GM12878 (cell line): ENCODE results near the gene ZSCAN20. TPM values are rescaled to one million over a fixed set of nuclear protein-coding genes. Genes with fewer than 3 reads are reported as not detected.

Experiments used
- ATAC-seq: fragments of 200-7000 bp; cut with Tn5 transposase; 3 replicates; pipeline ENCODE4 v1.9.1; 2020; ENCODE audit warnings: mild to moderate bottlenecking, moderate library complexity
- BruUV-seq: library from RNA; stranded (reverse); fragments of 400-500 nt; replicated peaks from 2 replicates; lab custom pipeline; 2021; lab: Mats Ljungman, UMichigan
- CTCF ChIA-PET: fragments of 300-600 bp; sonication (Branson Sonifier 250); formaldehyde crosslinking; extraction: SDS; loops from one replicate; lab custom pipeline; 2021; ENCODE audit warnings: inconsistent platforms; lab: Yijun Ruan, JAX
- POLR2A ChIA-PET: fragments of 350-600 bp; formaldehyde crosslinking; extraction: SDS; loops from one replicate; lab custom pipeline; 2021; ENCODE audit warnings: inconsistent platforms; lab: Charles Lee
- RAD21 ChIA-PET: fragments of 300-600 bp; sonication (Branson Sonifier 250); formaldehyde crosslinking; loops from one replicate; lab custom pipeline; 2023; ENCODE audit warnings: antibody characterized with exemption; ENCODE audit not compliant: unreplicated experiment; lab: Charles Lee
- SMC1A ChIA-PET: fragments of 300-600 bp; sonication (Branson Sonifier 250); formaldehyde crosslinking; loops from one replicate; lab custom pipeline; 2023; ENCODE audit not compliant: unreplicated experiment, uncharacterized antibody; lab: Charles Lee
- DNase-seq: peaks from one replicate; pipeline ENCODE4 v3.0.0-alpha.2; 2011; ENCODE audit warnings: low read depth, low spot score
- FAIRE-seq: peaks from 3 replicates; lab custom pipeline; 2011; peaks lifted over from hg19 to GRCh38; lab: Jason Lieb, UNC
- H2AFZ ChIP-seq: 2 replicates; pipeline ENCODE4 v1.6.0; 2011; ENCODE audit warnings: low read depth, low read length, control low read depth; ENCODE audit not compliant: control insufficient read depth
- H3K27ac ChIP-seq: 2 replicates; pipeline ENCODE4 v1.5.1; 2011; ENCODE audit warnings: control low read depth; ENCODE audit not compliant: control insufficient read depth, insufficient read depth
- H3K27me3 ChIP-seq, 2 experiments: replicated peaks in 1 of 2; 2 replicates each; pipeline versions ENCODE4 v1.6.0 to v1.6.1; 2011; ENCODE audit warnings: low read length in 1 of 2; ENCODE audit not compliant: control insufficient read depth in 2 of 2, insufficient read depth in 2 of 2
- H3K36me3 ChIP-seq, 2 experiments: 2 replicates each; pipeline ENCODE4 v1.5.1; 2011; ENCODE audit warnings: low read length in 1 of 2; ENCODE audit not compliant: control insufficient read depth in 2 of 2, insufficient read depth in 2 of 2
- H3K4me1 ChIP-seq: 2 replicates; pipeline ENCODE4 v1.6.1; 2011; ENCODE audit warnings: mild to moderate bottlenecking, low read length, moderate library complexity, mixed read lengths; ENCODE audit not compliant: control insufficient read depth, insufficient read depth
- H3K4me2 ChIP-seq: 2 replicates; pipeline ENCODE4 v1.6.0; 2011; ENCODE audit warnings: control low read depth; ENCODE audit not compliant: control insufficient read depth, insufficient read depth
- H3K4me3 ChIP-seq: fragments of 200-600 bp; sonication (generic); 2 replicates; pipeline ENCODE4 v1.5.1; 2016
- H3K79me2 ChIP-seq: 2 replicates; pipeline ENCODE4 v1.6.0; 2011; ENCODE audit warnings: low read length; ENCODE audit not compliant: control insufficient read depth, insufficient read depth
- H3K9ac ChIP-seq: 2 replicates; pipeline ENCODE4 v1.8.0; 2011; ENCODE audit warnings: low read length, control low read depth, mixed read lengths; ENCODE audit not compliant: control insufficient read depth, insufficient read depth
- H3K9me3 ChIP-seq: replicated peaks from 3 replicates; pipeline ENCODE4 v1.5.1; 2011; ENCODE audit warnings: mild to moderate bottlenecking, low read length; ENCODE audit not compliant: control insufficient read depth, insufficient read depth
- H4K20me1 ChIP-seq: 2 replicates; pipeline ENCODE4 v1.6.0; 2011; ENCODE audit not compliant: control insufficient read depth, insufficient read depth
- BHLHE40 ChIP-seq, 2 experiments: fragments of 450-650 bp in 1 of 2; IDR thresholded peaks; 2 replicates each; pipeline ENCODE4 v1.6.1; 2011 to 2017; ENCODE audit warnings: low read depth in 2 of 2, borderline replicate concordance in 1 of 2, improper control_type of control experiment in 1 of 2, low read length in 1 of 2, mild to moderate bottlenecking in 1 of 2
- BMI1 ChIP-seq: fragments of 450-650 bp; IDR thresholded peaks from 2 replicates; pipeline ENCODE4 v1.6.1; 2016; ENCODE audit warnings: mild to moderate bottlenecking, moderate library complexity, borderline replicate concordance
- CBX5 ChIP-seq: sonication (generic); IDR thresholded peaks from 2 replicates; pipeline ENCODE4 v1.6.1; 2016; ENCODE audit warnings: low read depth, moderate library complexity, mild to moderate bottlenecking, inconsistent platforms
- CEBPB ChIP-seq, 2 experiments: fragments of 150-350 bp in 1 of 2; IDR thresholded peaks; 2 replicates each; pipeline ENCODE4 v1.6.1; 2012 to 2014; ENCODE audit warnings: low read depth in 2 of 2, low read length in 2 of 2, borderline replicate concordance in 1 of 2, inconsistent platforms in 1 of 2
- CHD1 ChIP-seq: IDR thresholded peaks from 2 replicates; pipeline ENCODE4 v1.6.1; 2012; ENCODE audit warnings: low read depth, low read length, improper control_type of control experiment
- CREM ChIP-seq: IDR thresholded peaks from 2 replicates; pipeline ENCODE4 v1.6.1; 2014; ENCODE audit warnings: antibody characterized with exemption, low read depth
- CTCF ChIP-seq, 3 experiments: IDR thresholded peaks in 2 of 3; conservative IDR thresholded peaks in 1 of 3; 2 replicates each; pipeline ENCODE4 v1.5.1; 2011; ENCODE audit warnings: low read depth in 3 of 3, low read length in 3 of 3, mild to moderate bottlenecking in 3 of 3, control low read depth in 2 of 3, moderate library complexity in 2 of 3, inconsistent platforms in 1 of 3, mixed read lengths in 1 of 3; ENCODE audit not compliant: control insufficient read depth in 2 of 3, insufficient read depth in 1 of 3; ENCODE audit errors: extremely low read depth in 1 of 3
- EP300 ChIP-seq, 2 experiments: fragments of 150-350 bp in 1 of 2; IDR thresholded peaks; 2 replicates each; pipeline ENCODE4 v1.6.1; 2011 to 2012; ENCODE audit warnings: low read depth in 2 of 2, low read length in 2 of 2, borderline replicate concordance in 1 of 2, improper control_type of control experiment in 1 of 2, inconsistent platforms in 1 of 2; ENCODE audit not compliant: control insufficient read depth in 1 of 2
- HDGF ChIP-seq: fragments of 450-650 bp; IDR thresholded peaks from 2 replicates; pipeline ENCODE4 v1.6.1; 2016; ENCODE audit warnings: antibody characterized with exemption
- LARP7 ChIP-seq: fragments of 450-650 bp; IDR thresholded peaks from 2 replicates; pipeline ENCODE4 v1.6.1; 2017; ENCODE audit warnings: mild to moderate bottlenecking
- NBN ChIP-seq: fragments of 450-650 bp; IDR thresholded peaks from 2 replicates; pipeline ENCODE4 v1.6.1; 2016
- NFIC ChIP-seq: IDR thresholded peaks from 2 replicates; pipeline ENCODE4 v1.6.1; 2012; ENCODE audit warnings: low read depth, mild to moderate bottlenecking, inconsistent platforms, low read length, moderate library complexity
- NR2C1 ChIP-seq: fragments of 450-650 bp; IDR thresholded peaks from 2 replicates; pipeline ENCODE4 v1.6.1; 2017; ENCODE audit warnings: antibody characterized with exemption, mild to moderate bottlenecking, moderate library complexity
- NR2C2 ChIP-seq: IDR thresholded peaks from 2 replicates; pipeline ENCODE4 v1.6.1; 2011; ENCODE audit warnings: borderline replicate concordance, low read depth; ENCODE audit not compliant: control insufficient read depth, insufficient read length
- POU2F2 ChIP-seq: IDR thresholded peaks from 3 replicates; pipeline ENCODE4 v1.6.1; 2011; ENCODE audit warnings: low read depth, mild to moderate bottlenecking, low read length, borderline replicate concordance
- RAD21 ChIP-seq: IDR thresholded peaks from 2 replicates; pipeline ENCODE4 v1.6.1; 2011; ENCODE audit warnings: mild to moderate bottlenecking, low read depth, low read length, moderate library complexity; ENCODE audit not compliant: insufficient read depth
- RB1 ChIP-seq: fragments of 450-650 bp; formaldehyde crosslinking; IDR thresholded peaks from 2 replicates; pipeline ENCODE4 v1.6.1; 2017; ENCODE audit warnings: mild to moderate bottlenecking, borderline replicate concordance
- RCOR1 ChIP-seq: conservative IDR thresholded peaks from 2 replicates; pipeline ENCODE4 v1.6.1; 2012; ENCODE audit warnings: low read depth, low read length, improper control_type of control experiment
- SMAD5 ChIP-seq: IDR thresholded peaks from 2 replicates; pipeline ENCODE4 v1.6.1; 2016; ENCODE audit warnings: antibody characterized with exemption, low read depth
- SMC3 ChIP-seq: IDR thresholded peaks from 2 replicates; pipeline ENCODE4 v1.6.1; 2011; ENCODE audit warnings: low read length, improper control_type of control experiment, borderline replicate concordance
- SRF ChIP-seq, 2 experiments: IDR thresholded peaks; 2 replicates each; pipeline ENCODE4 v1.6.1; 2011; ENCODE audit warnings: low read depth in 2 of 2, low read length in 2 of 2, mild to moderate bottlenecking in 1 of 2, moderate library complexity in 1 of 2
- YY1 ChIP-seq: IDR thresholded peaks from 2 replicates; pipeline ENCODE4 v1.6.1; 2011; ENCODE audit warnings: low read depth, mild to moderate bottlenecking, low read length
- ZNF384 ChIP-seq: IDR thresholded peaks from 2 replicates; pipeline ENCODE4 v1.6.1; 2012; ENCODE audit warnings: low read depth, mild to moderate bottlenecking, low read length, improper control_type of control experiment, borderline replicate concordance
- ZSCAN29 ChIP-seq: fragments of 450-650 bp; IDR thresholded peaks from 2 replicates; pipeline ENCODE4 v1.6.1; 2017; ENCODE audit warnings: mild to moderate bottlenecking, moderate library complexity
- WGBS: methylation state at CpG from one replicate; pipeline ENCODE4 v1.1.6; 2016; ENCODE audit warnings: low lambda C conversion rate; ENCODE audit not compliant: insufficient replicate concordance, insufficient coverage; ENCODE audit errors: missing lambda C conversion rate; 5-methylcytosine and 5-hydroxymethylcytosine counted together
- in situ Hi-C: fragments of 300-500 bp; cut with MboI; formaldehyde crosslinking; loops from 9 replicates; pipeline ENCODE4 v1.14.3; 2018; ENCODE audit warnings: mixed read lengths
- intact Hi-C: fragments of 100-400 bp; cut with micrococcal nuclease; formaldehyde crosslinking; loops from one replicate; pipeline ENCODE4 v1.14.2; 2022; ENCODE audit not compliant: unreplicated experiment
- polyA plus RNA-seq, 11 experiments: library from polyadenylated mRNA; depleted of rRNA in 4 of 11; unstranded in 6 of 11; stranded (reverse) in 5 of 11; fragments of >200 nt; fragmentation: Nextera tagmentation in 4 of 11; fragmentation: Illumina TruSeq in 1 of 11; extraction: Ambion mirVana in 4 of 11; extraction: Trizol in 1 of 11; gene quantifications; 1 replicate in 1 of 11; 2 replicates in 10 of 11; pipeline versions ENCODE4 v1.2.1 to v1.2.3, GENCODE V29; 2011 to 2016; ENCODE audit warnings: inconsistent platforms in 2 of 11, missing spikeins in 2 of 11, low read depth in 1 of 11
- total RNA-seq, 4 experiments: library from RNA; depleted of rRNA in 3 of 4; stranded (reverse); fragments of >200 nt in 3 of 4; fragmentation: Illumina TruSeq in 1 of 4; extraction: Trizol in 1 of 4; gene quantifications; 2 replicates each; pipeline versions ENCODE4 v1.2.1 to v1.2.3, GENCODE V29; 2013 to 2021

The ZSCAN20 gene
- total and polyA plus RNA-seq, 10 of the 15 experiments (the other 5 are each of a cell fraction or from before 2014, with no cell fraction given): 0.35 to 5.1 (median 2.4) TPM

- Histone ChIP-seq H3K79me2 (peaks cover 8% of the 10 kb centered on the region), H2AFZ (peak overlapping the region; percentile 64; the same call in 1 of the 2 replicates), H3K9ac (no peak overlapping the region), H3K4me3 (no peak overlapping the region), H3K9me3 (no peaks in the 10 kb centered on the region), H3K36me3 (no peaks in the 10 kb centered on the region), H3K4me1 (peaks cover 7% of the 10 kb centered on the region), H4K20me1 (no peaks in the 10 kb centered on the region), H3K27ac (no peak overlapping the region), H3K27me3 (no peaks in the 10 kb centered on the region), H3K4me2 (no peak overlapping the region)
- in situ Hi-C loops (no loop called here), intact Hi-C loops (loop anchor here (1.0 to 5.0 kb wide), 3 partner anchors 103 to 175 kb away; no protein-coding TSS in a partner anchor)
- FAIRE-seq (peak; percentile 87), ATAC-seq (peak; percentile 76), DNase-seq (no peak)
- ChIA-PET POLR2A (interaction anchor here (1.3 to 2.2 kb wide), 3 partner anchors 9 to 175 kb away, joined by 4 to 10 read pairs (median 8); no protein-coding TSS in a partner anchor), RAD21 (interaction anchor here (0.8 to 6.3 kb wide), 12 partner anchors 9 to 357 kb away, joined by 3 to 103 read pairs (median 9); no protein-coding TSS in a partner anchor), CTCF (interaction anchor here (0.5 to 9.8 kb wide), 35 partner anchors 10 to 376 kb away, joined by 3 to 239 read pairs (median 5); partner anchors contain the start of gene PHC2), SMC1A (interaction anchor here (0.9 to 8.8 kb wide), 27 partner anchors 8 to 416 kb away, joined by 3 to 149 read pairs (median 5); no protein-coding TSS in a partner anchor)
- BruUV-seq: no TSS peak
- 0% methylated on average over 11 of the region's 11 CpGs for whole genome bisulfite sequencing
- no peak for TF ChIP-seq ZSCAN29
- TF ChIP-seq CREM: 0 out of 2 replicates have a peak, but pooled peaks have one; percentile 6
- TF ChIP-seq EP300 (IDR thresholded peaks at IDR 0.05; ENCODE audit: borderline replicate concordance in 1 of 2, control insufficient read depth in 1 of 2, low read depth in 2 of 2, low read length in 2 of 2): no peak
- 0 out of 2 replicates have a peak, but pooled peaks have one; percentile 28 for TF ChIP-seq RB1
- no peak for TF ChIP-seq CHD1
- no peak for TF ChIP-seq SMAD5
- TF ChIP-seq POU2F2: 0 out of 3 replicates have a peak, but pooled peaks have one; percentile 52
- TF ChIP-seq CTCF (IDR thresholded peaks at IDR 0.05 in 2 of 3, conservative IDR thresholded peaks at IDR 0.05 in 1 of 3; ENCODE audit: control insufficient read depth in 2 of 3, extremely low read depth in 1 of 3, insufficient read depth in 1 of 3, low read depth in 3 of 3, low read length in 3 of 3): peak; percentile 71 to 90 (median 85)
- no peak for TF ChIP-seq RCOR1
- TF ChIP-seq BMI1: no peak
- no peak for TF ChIP-seq CBX5
- TF ChIP-seq BHLHE40 (IDR thresholded peaks at IDR 0.05; ENCODE audit: borderline replicate concordance in 1 of 2, low read depth in 2 of 2, low read length in 1 of 2): peak in 1 of 2 experiments; percentile 13; a peak in 1 of 4 replicates
- TF ChIP-seq YY1: peak; percentile 66; the same call in 1 of the 2 replicates
- no peak for TF ChIP-seq NFIC
- TF ChIP-seq RAD21: peak; percentile 89
- 0 out of 2 replicates have a peak, but pooled peaks have one; percentile 32 for TF ChIP-seq HDGF
- peak; percentile 56; the same call in 1 of the 2 replicates for TF ChIP-seq NBN
- no peak for TF ChIP-seq ZNF384
- TF ChIP-seq CEBPB (IDR thresholded peaks at IDR 0.05; ENCODE audit: borderline replicate concordance in 1 of 2, low read depth in 2 of 2, low read length in 2 of 2): no peak
- peak in 1 of 2 experiments; percentile 59; a peak in 1 of 4 replicates for TF ChIP-seq SRF (IDR thresholded peaks at IDR 0.05; ENCODE audit: low read depth in 2 of 2, low read length in 2 of 2)
- no peak for TF ChIP-seq NR2C1
- TF ChIP-seq SMC3: peak; percentile 76; the same call in 1 of the 2 replicates
- no peak for TF ChIP-seq NR2C2
- TF ChIP-seq LARP7: 0 out of 2 replicates have a peak, but pooled peaks have one; percentile 28
Measured at GRCh38 chr1:33470495-33471012, 1.9 kb upstream of the ZSCAN20 start.
